ENCODE data around the gene ASB18.

DNA sequence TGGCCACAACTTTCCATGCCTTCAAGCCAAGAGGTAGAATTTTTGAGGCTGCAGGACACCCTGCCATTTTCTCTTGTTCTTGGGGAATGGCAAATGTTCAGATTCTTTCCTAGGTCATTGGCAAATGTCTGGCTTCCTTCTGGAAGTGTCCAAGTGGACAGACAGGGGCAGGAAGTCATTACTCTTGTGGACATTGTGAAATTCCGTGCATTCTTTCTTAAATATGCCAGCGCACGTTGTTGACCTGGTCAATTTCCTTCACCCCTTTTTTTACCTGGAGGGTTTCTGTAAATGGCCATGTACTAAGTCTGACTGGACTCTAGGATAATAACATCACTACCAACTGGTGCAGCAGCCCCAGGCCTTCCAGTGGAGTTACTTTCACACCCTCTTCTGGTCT is 13.9 kb downstream of the ASB18 start:
- TF ChIP-seq POLR2A (IDR thresholded peaks at IDR 0.05; ENCODE audit: low read length): no peak
- TF ChIP-seq GATA1 (IDR thresholded peaks at IDR 0.05; ENCODE audit: low read depth, low read length): no peak

Data from erythroblast (primary cell).